Duodenal mucosa (tissue), 2 donors: ENCODE measurements around the gene MN1.
"Not testable (repeated sequence)": the region's sequence is repeated elsewhere in the genome, so short reads cannot be mapped to it uniquely, and the experiment has no call there.

Experiments
- H3K27ac ChIP-seq: one replicate; pipeline ENCODE4 v1.7.0; 2013; ENCODE audit warnings: low read depth, low read length
- H3K27me3 ChIP-seq, 2 donors: one replicate each; pipeline ENCODE4 v1.7.0; 2013; ENCODE audit warnings: low read length in 2 of 2, control low read depth in 1 of 2; ENCODE audit not compliant: insufficient read depth in 2 of 2, control insufficient read depth in 1 of 2
- H3K36me3 ChIP-seq, 2 donors: one replicate each; pipeline ENCODE4 v1.7.0; 2013; ENCODE audit warnings: low read length in 2 of 2, control low read depth in 1 of 2; ENCODE audit not compliant: insufficient read depth in 2 of 2, control insufficient read depth in 1 of 2
- H3K4me1 ChIP-seq, 2 donors: one replicate each; pipeline ENCODE4 v1.7.0; 2013; ENCODE audit warnings: low read length in 2 of 2, control low read depth in 1 of 2; ENCODE audit not compliant: insufficient read depth in 2 of 2, control insufficient read depth in 1 of 2
- H3K4me3 ChIP-seq, 2 donors: one replicate each; pipeline ENCODE4 v1.7.0; 2013; ENCODE audit warnings: low read length in 2 of 2, low read depth in 1 of 2
- H3K9ac ChIP-seq, 2 donors: one replicate each; pipeline ENCODE4 v1.7.0; 2013; ENCODE audit warnings: low read length in 2 of 2, low read depth in 1 of 2
- H3K9me3 ChIP-seq, 2 donors: one replicate each; pipeline ENCODE4 v1.7.0; 2013; ENCODE audit warnings: low read length in 2 of 2, control low read depth in 1 of 2; ENCODE audit not compliant: control insufficient read depth in 1 of 2

Gene MN1

DNA sequence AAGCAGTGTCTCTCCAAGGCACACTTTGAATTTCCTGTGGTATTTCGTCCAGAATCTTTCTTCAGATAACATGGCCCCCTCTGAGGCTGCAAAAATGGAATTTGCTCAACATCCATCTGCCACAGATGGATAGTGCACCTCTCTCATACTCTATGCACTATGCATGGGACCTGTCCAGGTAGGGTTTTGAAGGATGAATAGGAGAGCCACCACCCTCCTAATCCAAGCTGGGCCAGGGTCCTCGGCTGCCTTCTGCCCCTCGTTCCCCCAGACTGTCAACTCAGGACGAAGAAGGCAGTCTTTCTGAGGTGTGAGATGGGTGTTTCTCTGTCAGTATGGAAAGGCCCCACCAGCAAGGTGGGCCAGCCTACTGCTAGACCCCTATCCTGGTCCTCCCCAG, 56.4 kb downstream of the MN1 start:
- H3K27me3 ChIP-seq, result peaks cover 4 to 12% of the 10 kb centered on the region in 2 donors
- H3K9me3 ChIP-seq, result no peaks in the 10 kb centered on the region
- H3K36me3 ChIP-seq, result no peaks in the 10 kb centered on the region
- peaks cover 0 to 4% of the 10 kb centered on the region in 2 donors for H3K4me1 ChIP-seq
- no peak overlapping the region for H3K27ac ChIP-seq
- no peak overlapping the region for H3K9ac ChIP-seq
- H3K4me3 ChIP-seq, result no peak overlapping the region

DNA sequence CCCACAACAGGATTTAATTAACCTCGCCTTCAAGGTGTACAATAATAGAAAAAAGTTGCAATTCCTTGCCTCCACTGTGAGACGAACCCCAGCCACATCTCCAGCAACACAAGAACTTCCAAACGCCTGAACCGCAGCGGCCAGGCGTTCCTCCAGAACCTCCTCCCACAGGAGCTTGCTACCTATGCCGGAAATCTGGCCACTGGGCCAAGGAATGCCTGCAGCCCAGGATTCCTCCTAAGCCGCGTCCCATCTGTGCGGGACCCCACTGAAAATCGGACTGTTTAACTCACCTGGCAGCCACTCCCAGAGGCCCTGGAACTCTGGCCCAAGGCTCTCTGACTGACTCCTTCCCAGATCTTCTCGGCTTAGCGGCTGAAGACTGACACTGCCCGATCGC, 57.5 kb downstream of the MN1 start:
- not testable (repeated sequence) for H3K9me3 ChIP-seq, H3K27me3 ChIP-seq, H3K9ac ChIP-seq, H3K27ac ChIP-seq, H3K4me3 ChIP-seq, H3K36me3 ChIP-seq, H3K4me1 ChIP-seq

DNA sequence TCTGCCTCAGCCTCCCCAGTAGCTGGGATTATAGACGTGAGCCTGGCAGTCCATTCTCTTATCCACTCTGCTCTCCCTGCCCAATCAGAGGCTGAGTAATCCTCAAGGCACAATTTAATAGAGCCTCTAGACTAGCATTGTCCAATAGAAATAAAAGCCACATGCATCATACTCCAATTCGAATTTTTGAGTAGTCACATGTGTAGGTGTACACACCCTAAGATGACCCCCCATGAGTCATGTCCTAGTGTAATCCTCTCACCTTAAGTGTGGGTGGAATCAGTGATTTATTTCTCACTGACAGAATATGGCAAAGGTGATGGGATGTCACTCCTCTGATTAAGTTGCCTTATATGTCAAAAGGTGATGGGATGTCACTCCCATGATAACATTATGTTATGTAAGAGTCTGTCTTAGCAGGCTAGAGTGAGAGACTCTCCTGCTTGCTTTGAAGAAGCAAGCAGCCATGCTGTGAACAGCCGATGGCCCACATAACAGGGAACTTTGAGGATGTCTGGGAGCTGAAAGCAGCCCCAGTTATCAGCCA, 61.3 kb downstream of the MN1 start:
- no peak overlapping the region for H3K4me3 ChIP-seq
- H3K27me3 ChIP-seq, result no peaks in the 10 kb centered on the region
- no peaks in the 10 kb centered on the region for H3K36me3 ChIP-seq
- no peak overlapping the region for H3K27ac ChIP-seq
- no peak overlapping the region for H3K9ac ChIP-seq
- H3K9me3 ChIP-seq, result peaks cover 0 to 6% of the 10 kb centered on the region in 2 donors
- H3K4me1 ChIP-seq, result no peaks in the 10 kb centered on the region

DNA sequence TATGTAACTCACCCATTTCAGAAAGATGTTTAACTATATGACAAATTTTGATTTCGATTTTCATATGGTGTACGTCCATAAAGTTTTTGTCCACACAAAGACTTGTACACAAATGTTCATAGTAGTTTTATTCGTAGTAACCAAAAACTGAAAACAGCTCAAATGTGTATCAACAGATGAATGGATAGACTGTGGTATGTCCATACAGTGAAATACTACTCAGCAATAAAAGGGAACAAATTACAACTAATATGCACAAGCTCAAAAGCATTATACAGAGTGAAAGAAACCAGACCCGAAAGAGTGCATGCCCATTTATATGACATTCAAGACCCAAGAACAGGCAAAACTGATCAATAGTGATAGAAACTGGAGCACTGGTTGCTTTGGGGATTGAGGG, 64.0 kb downstream of the MN1 start:
- H3K27me3 ChIP-seq, result no peaks in the 10 kb centered on the region
- H3K9me3 ChIP-seq, result peaks cover 0 to 6% of the 10 kb centered on the region in 2 donors
- H3K9ac ChIP-seq, result no peak overlapping the region
- no peak overlapping the region for H3K27ac ChIP-seq
- H3K36me3 ChIP-seq, result no peaks in the 10 kb centered on the region
- H3K4me1 ChIP-seq, result no peaks in the 10 kb centered on the region
- no peak overlapping the region for H3K4me3 ChIP-seq

DNA sequence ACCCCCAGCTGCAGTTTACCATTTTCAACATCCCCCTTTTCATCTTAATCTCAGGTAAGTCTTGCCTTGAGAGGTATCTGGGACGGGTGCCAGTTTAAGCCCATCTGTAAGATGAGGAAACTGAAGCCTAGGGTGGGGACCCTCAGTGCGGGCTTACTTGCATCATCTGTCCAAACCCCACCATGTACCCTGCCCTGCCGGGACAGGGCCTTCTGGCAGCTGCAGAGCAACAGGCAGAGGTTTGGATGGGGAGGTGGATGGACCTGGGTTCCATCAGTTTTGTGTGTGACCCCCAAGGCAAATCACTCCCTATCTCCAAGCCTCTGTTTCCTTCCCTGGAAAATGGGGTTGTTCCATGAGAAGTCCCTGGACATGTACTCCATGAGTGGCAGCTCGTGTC, 67.5 kb downstream of the MN1 start:
- H3K4me1 ChIP-seq, result peaks cover 0 to 5% of the 10 kb centered on the region in 2 donors
- H3K9ac ChIP-seq, result no peak overlapping the region
- no peaks in the 10 kb centered on the region for H3K36me3 ChIP-seq
- H3K4me3 ChIP-seq, result no peak overlapping the region
- peaks cover 0 to 6% of the 10 kb centered on the region in 2 donors for H3K9me3 ChIP-seq
- H3K27ac ChIP-seq, result no peak overlapping the region
- H3K27me3 ChIP-seq, result no peaks in the 10 kb centered on the region

DNA sequence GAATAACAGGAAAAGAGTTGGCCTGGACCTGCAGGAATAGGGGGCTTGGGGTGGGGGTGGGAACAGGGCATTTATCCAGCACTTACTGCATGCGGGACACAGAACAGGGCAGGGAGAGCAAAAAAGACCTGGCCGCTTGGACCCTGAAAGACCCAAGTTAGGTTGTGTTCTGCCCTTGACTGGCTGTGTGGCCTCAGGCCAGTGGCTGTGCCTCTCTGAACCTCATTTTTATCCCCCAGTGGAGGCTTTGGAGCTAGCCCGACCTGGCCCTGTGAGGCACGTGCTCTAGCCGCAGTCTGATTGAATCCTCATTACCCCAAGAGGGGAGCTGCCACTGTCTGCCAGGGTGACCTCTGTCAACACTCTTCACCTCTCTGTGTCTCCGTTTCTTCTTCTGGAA, 68.7 kb downstream of the MN1 start:
- no peak overlapping the region for H3K27ac ChIP-seq
- no peaks in the 10 kb centered on the region for H3K27me3 ChIP-seq
- no peak overlapping the region for H3K9ac ChIP-seq
- peaks cover 0 to 6% of the 10 kb centered on the region in 2 donors for H3K9me3 ChIP-seq
- H3K4me3 ChIP-seq, result no peak overlapping the region
- H3K36me3 ChIP-seq, result no peaks in the 10 kb centered on the region
- H3K4me1 ChIP-seq, result peaks cover 5 to 9% of the 10 kb centered on the region in 2 donors

DNA sequence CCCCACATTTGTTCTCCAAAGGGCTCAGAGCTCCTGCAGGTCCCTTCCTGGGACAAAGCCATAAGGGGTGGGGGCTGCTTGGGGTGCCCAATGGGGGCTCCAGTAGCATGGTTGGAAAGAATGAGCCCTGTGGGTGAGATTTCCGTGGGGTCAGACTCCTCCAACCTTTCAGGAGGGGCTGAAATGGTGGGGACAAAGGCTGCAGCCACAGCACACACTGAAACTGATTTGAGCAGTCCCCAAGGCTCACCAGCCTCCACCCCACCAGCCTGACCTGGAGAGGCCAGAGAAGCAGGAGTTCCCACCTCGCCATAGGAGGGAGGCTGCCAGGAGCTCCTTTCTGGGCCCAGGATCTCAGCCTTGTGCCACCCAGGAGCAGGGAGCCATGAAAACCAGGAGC, 69.2 kb downstream of the MN1 start:
- H3K4me1 ChIP-seq, result peaks cover 5 to 9% of the 10 kb centered on the region in 2 donors

DNA sequence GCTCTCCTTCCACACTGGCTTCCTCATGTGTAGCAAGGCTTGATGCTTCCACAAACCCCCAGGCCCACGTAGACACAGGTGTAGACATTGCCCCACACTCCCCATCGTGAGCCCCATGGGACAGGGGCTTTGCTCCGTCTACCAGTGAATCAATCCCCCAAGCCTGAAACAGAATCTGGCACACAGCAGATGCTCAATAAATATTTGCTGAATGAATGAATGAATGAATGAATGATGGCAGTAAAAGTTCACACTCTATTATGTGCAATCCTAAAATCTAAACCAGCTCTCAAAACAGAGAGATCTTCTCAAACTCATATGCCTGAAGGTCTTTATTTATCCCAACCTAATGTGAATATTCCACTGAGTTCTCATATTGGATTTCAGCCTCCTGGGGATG, 69.9 kb downstream of the MN1 start:
- Histone ChIP-seq H3K27me3 (no peaks in the 10 kb centered on the region), H3K36me3 (no peaks in the 10 kb centered on the region), H3K27ac (no peak overlapping the region), H3K9ac (no peak overlapping the region), H3K4me1 (peaks cover 6 to 17% of the 10 kb centered on the region in 2 donors), H3K9me3 (no peaks in the 10 kb centered on the region), H3K4me3 (no peak overlapping the region)

More for the DNA sequence above, 69.2 kb downstream of the MN1 start:
- Histone ChIP-seq H3K27me3 (no peaks in the 10 kb centered on the region), H3K27ac (no peak overlapping the region), H3K4me3 (no peak overlapping the region), H3K36me3 (no peaks in the 10 kb centered on the region), H3K9ac (no peak overlapping the region), H3K9me3 (peaks cover 0 to 3% of the 10 kb centered on the region in 2 donors)

DNA sequence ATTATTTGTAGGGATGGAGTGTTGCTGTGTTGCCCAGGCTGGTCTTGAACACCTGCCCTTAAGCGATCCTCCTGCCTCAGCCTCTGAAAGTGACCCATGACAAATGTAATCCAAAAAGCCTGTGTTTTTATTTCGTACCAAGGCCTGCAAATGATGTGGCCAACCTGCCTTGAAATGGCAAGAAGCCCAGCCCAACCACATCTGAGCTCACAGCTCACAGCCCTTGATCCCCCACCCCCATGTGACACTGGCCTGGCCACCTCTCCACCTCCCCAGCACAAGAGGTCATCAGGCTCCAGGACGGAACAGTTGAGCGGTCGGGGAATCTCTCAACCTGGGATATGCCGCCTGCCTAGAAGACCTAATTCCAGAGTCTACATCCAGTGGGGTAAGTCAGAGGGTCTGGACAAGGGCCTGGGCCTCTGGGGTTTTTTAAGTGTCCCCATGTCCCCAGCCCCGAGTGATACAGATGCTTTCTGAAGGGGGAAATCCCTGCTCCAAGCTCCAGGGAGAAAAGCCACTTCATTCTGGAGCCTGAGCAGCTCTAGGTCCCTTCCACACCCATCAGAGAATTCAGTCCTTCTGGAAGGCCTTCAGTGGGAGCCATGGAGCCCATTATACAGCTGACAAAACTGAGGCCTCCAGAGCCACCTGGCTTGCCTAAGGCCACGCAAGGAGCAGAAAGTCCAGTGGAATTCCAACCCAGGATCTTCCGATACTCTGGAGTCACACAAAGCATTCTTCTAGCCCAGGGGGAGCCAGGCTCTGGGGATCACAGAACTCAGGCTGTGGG, 70.7 kb downstream of the MN1 start:
- H3K9me3 ChIP-seq, result no peaks in the 10 kb centered on the region
- no peaks in the 10 kb centered on the region for H3K27me3 ChIP-seq
- H3K9ac ChIP-seq, result no peak overlapping the region
- no peak overlapping the region for H3K4me3 ChIP-seq
- no peak overlapping the region for H3K27ac ChIP-seq
- H3K36me3 ChIP-seq, result no peaks in the 10 kb centered on the region
- peaks cover 13 to 23% of the 10 kb centered on the region in 2 donors for H3K4me1 ChIP-seq

DNA sequence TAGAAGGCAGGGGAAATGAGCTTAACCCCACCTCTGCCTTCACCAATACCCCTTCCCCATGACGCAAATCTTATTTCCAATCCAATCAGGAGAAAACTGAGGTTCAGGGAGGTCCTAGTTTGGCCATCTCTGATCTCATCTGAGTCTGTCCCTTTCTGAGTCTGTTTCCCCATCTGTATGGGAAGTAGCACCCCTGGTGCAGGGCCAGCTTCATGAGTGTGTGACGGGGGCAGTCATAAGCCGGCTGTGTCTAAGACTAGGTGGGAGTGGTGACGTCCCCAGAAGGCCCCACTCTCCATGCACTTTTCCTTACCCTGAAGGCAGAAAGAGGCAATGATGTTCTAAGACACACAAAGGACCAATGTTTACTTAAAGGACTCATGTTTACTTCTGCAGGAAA, 72.3 kb downstream of the MN1 start:
- Histone ChIP-seq H3K9ac (no peak overlapping the region), H3K27ac (no peak overlapping the region), H3K4me1 (peaks cover 13 to 23% of the 10 kb centered on the region in 2 donors), H3K27me3 (no peaks in the 10 kb centered on the region), H3K36me3 (no peaks in the 10 kb centered on the region), H3K9me3 (no peaks in the 10 kb centered on the region), H3K4me3 (no peak overlapping the region)
